GM11168 (cell line): ENCODE data around the gene PDE3A.
"Not testable (repeated sequence)": the region's sequence is repeated elsewhere in the genome, so short reads cannot be mapped to it uniquely, and the experiment has no call there.

Source experiments
- in situ Hi-C: fragments of 300-500 bp; cut with MboI; formaldehyde crosslinking; loops from one replicate; pipeline ENCODE4 v1.12.0; 2022; ENCODE audit warnings: low sequenced_read_pairs; ENCODE audit not compliant: unreplicated experiment

PDE3A gene

GRCh38 chr12:20368114-20368650 lies at the start of gene PDE3A:
Gene PDE3A, plus strand, starts transcription at chr12:20368537. Its CDS starts 748 bp downstream, at chr12:20369285.
- in situ Hi-C loops: no loop called here

- in situ Hi-C loops: no loop called here
Measured at GRCh38 chr12:20319366-20319765, 49.0 kb upstream of the PDE3A start.

GRCh38 chr12:20320552-20320951 lies 47.8 kb upstream of the PDE3A start:
- in situ Hi-C loops: no loop called here

- in situ Hi-C loops: not testable (repeated sequence)
Measured at GRCh38 chr12:20330826-20331505, 37.4 kb upstream of the PDE3A start.

GRCh38 chr12:20339060-20339459 lies 29.3 kb upstream of the PDE3A start:
- in situ Hi-C loops: no loop called here

- in situ Hi-C loops: no loop called here
Measured at GRCh38 chr12:20342111-20342510, 26.2 kb upstream of the PDE3A start.

GRCh38 chr12:20345866-20346265 lies 22.5 kb upstream of the PDE3A start:
- in situ Hi-C loops: no loop called here

GRCh38 chr12:20350026-20350425 lies 18.3 kb upstream of the PDE3A start:
- in situ Hi-C loops: no loop called here

GRCh38 chr12:20350495-20350894 lies 17.8 kb upstream of the PDE3A start:
- in situ Hi-C loops: no loop called here

- in situ Hi-C loops: no loop called here
Measured at GRCh38 chr12:20351406-20351805, 16.9 kb upstream of the PDE3A start.

- in situ Hi-C loops: no loop called here
Measured at GRCh38 chr12:20356048-20356447, 12.3 kb upstream of the PDE3A start.

GRCh38 chr12:20360407-20360806 lies 7.9 kb upstream of the PDE3A start:
- in situ Hi-C loops: no loop called here

- in situ Hi-C loops: no loop called here
Measured at GRCh38 chr12:20361416-20361815, 6.9 kb upstream of the PDE3A start.

GRCh38 chr12:20364501-20364900 lies 3.8 kb upstream of the PDE3A start:
- in situ Hi-C loops: no loop called here

GRCh38 chr12:20366776-20367409 lies 1.4 kb upstream of the PDE3A start:
- in situ Hi-C loops: no loop called here

- in situ Hi-C loops: no loop called here
Measured at GRCh38 chr12:20367583-20368113, 689 bp upstream of the PDE3A start.

GRCh38 chr12:20368651-20369304 lies 441 bp downstream of the PDE3A start:
- in situ Hi-C loops: no loop called here

GRCh38 chr12:20369305-20370013 lies 1.1 kb downstream of the PDE3A start:
- in situ Hi-C loops: no loop called here

GRCh38 chr12:20370014-20370386 lies 1.7 kb downstream of the PDE3A start:
- in situ Hi-C loops: no loop called here

- in situ Hi-C loops: no loop called here
Measured at GRCh38 chr12:20370866-20371519, 2.7 kb downstream of the PDE3A start.
